SK-N-SH treated with all-trans-retinoic acid at 6 μM for 48 hours (cell line): ENCODE measurements around the gene PHACTR2.

Experiments
- CSDC2 ChIP-seq: fragments of 250-450 bp; sonication (Bioruptor Pico); IDR thresholded peaks from 2 replicates; pipeline ENCODE4 v1.5.0; 2020; ENCODE audit warnings: mild to moderate bottlenecking, moderate library complexity
- ISL1 ChIP-seq: fragments of 250-450 bp; sonication (Bioruptor Pico); IDR thresholded peaks from 2 replicates; pipeline ENCODE4 v2.1.2; 2022; ENCODE audit warnings: mild to moderate bottlenecking, moderate library complexity
- OSR1 ChIP-seq: fragments of 250-450 bp; sonication (Bioruptor Pico); IDR thresholded peaks from 2 replicates; pipeline ENCODE4 v1.8.0; 2022; ENCODE audit warnings: moderate library complexity, mild to moderate bottlenecking, inconsistent platforms
- PATZ1 ChIP-seq: fragments of 250-450 bp; sonication (Bioruptor Pico); IDR thresholded peaks from 2 replicates; pipeline ENCODE4 v1.8.0; 2020; ENCODE audit warnings: mild to moderate bottlenecking, moderate library complexity, borderline replicate concordance
- PPARA ChIP-seq: fragments of 250-450 bp; sonication (Bioruptor Pico); IDR thresholded peaks from 2 replicates; pipeline ENCODE4 v1.5.0; 2020; ENCODE audit warnings: mild to moderate bottlenecking, borderline replicate concordance
- SNAI2 ChIP-seq: fragments of 250-450 bp; sonication (Bioruptor Pico); IDR thresholded peaks from 2 replicates; pipeline ENCODE4 v1.5.0; 2020; ENCODE audit warnings: mild to moderate bottlenecking, moderate library complexity
- ZNF8 ChIP-seq: fragments of 450-650 bp; formaldehyde crosslinking; IDR thresholded peaks from 2 replicates; pipeline ENCODE4 v1.5.0; 2020; ENCODE audit warnings: mild to moderate bottlenecking, moderate library complexity
- TF ChIP-seq, protein P1 (sequence below): fragments of 250-450 bp; sonication (Bioruptor Pico); IDR thresholded peaks from 2 replicates; pipeline ENCODE4 v1.8.0; 2021; ENCODE audit warnings: low read depth, mild to moderate bottlenecking, moderate library complexity, borderline replicate concordance

DNA sequence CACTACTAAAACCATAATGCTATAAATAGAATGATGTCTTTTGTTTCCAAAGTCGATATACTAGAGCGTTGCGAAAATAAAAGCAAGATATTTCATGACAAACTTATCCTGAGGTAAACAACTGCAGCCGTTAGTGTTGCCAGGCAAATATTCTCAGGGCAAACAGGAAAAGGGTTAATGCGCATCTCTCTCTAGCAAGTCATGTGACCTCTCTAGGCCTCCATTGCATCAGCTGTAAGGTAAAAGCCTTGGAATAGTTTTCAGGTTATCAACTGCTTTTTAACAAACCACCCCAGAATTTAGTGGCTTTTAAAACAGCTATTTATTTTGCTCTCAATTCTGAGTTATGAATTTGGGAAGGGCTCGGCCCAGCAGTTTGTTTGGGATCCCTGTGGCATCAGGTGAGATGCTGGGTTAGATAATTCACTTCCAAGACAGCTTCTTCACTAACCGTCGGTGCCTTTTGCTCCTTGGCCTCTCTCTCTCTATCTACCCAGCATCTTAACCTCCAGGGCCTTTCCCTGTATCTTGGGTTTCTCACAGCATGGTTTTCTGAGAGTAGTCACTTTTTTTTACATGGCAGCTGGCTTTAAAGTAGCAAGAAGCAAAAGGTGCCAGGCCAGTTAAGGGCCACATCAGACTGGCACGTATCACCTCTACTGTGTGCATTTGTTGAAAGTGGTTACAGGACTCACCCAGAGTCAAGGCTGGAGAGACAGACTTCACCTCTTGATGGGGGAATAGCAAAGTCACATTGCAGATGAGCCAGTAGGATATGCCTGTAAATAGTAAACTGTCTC lies 126.2 kb downstream of the PHACTR2 start:
- TF ChIP-seq OSR1 (CRISPR knock-in tag) (no peak), PATZ1 (CRISPR knock-in tag) (no peak), PPARA (CRISPR knock-in tag) (no peak), CSDC2 (CRISPR knock-in tag) (no peak), ZNF8 (no peak), SNAI2 (CRISPR knock-in tag) (no peak), ISL1 (CRISPR knock-in tag) (no peak)
- TF ChIP-seq, protein P1, sequence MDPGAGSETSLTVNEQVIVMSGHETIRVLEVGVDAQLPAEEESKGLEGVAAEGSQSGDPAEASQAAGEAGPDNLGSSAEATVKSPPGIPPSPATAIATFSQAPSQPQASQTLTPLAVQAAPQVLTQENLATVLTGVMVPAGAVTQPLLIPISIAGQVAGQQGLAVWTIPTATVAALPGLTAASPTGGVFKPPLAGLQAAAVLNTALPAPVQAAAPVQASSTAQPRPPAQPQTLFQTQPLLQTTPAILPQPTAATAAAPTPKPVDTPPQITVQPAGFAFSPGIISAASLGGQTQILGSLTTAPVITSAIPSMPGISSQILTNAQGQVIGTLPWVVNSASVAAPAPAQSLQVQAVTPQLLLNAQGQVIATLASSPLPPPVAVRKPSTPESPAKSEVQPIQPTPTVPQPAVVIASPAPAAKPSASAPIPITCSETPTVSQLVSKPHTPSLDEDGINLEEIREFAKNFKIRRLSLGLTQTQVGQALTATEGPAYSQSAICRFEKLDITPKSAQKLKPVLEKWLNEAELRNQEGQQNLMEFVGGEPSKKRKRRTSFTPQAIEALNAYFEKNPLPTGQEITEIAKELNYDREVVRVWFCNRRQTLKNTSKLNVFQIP (CRISPR knock-in tag) = no peak
